GM21576 (cell line): ENCODE results near the gene AADAT.
"Not testable (repeated sequence)": the region's sequence is repeated elsewhere in the genome, so short reads cannot be mapped to it uniquely, and the experiment has no call there.

Experiments used
- ATAC-seq: cut with Tn5 transposase; IDR thresholded peaks from one replicate; pipeline ENCODE4 v1.9.1; 2021; ENCODE audit warnings: mild to moderate bottlenecking, moderate library complexity; ENCODE audit not compliant: unreplicated experiment

AADAT gene

GRCh38 chr4:170089668-170090351, at the start of gene AADAT:
Gene AADAT, minus strand, starts transcription at chr4:170089956. Its CDS starts 266 bp downstream, at chr4:170089690.
- ATAC-seq, result peak; percentile 71

- peak; percentile 95 for ATAC-seq
Observed at GRCh38 chr4:170138580-170139194, 48.9 kb upstream of the AADAT start.

- no peak for ATAC-seq
Observed at GRCh38 chr4:170137927-170138326, 48.2 kb upstream of the AADAT start.

- no peak for ATAC-seq
Observed at GRCh38 chr4:170137466-170137865, 47.7 kb upstream of the AADAT start.

GRCh38 chr4:170134821-170135220, 45.1 kb upstream of the AADAT start:
- ATAC-seq, result no peak

DNA sequence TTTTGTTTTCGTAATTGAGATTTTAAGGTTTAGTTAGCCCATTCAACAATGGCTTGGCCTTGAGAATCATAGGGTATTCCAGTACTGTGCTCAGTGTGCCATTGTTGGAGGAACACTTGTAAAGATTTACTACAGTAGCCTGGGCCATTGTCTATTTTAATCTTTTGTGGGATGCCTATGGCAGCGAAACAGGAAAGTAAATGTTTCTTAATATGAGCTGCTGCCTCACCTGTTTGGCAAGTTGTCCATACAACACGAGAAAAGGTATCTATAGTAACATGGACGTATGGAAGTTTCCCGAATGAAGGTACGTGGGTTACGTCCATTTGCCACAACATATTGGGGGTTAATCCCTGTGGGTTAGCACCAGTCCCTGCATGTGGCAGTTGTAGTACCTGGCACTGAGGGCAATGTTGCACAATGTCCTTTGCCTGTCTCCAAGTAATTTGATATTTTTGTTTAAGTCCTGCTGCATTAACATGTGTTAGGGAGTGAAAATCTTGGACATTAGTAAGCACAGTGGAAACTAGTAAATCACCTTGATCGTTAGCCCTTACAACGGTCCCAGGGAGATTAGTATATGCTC, 38.6 kb upstream of the AADAT start:
- no peak for ATAC-seq

- ATAC-seq, result no peak
Observed at GRCh38 chr4:170127758-170128157, 38.0 kb upstream of the AADAT start.

- ATAC-seq, result no peak
Observed at GRCh38 chr4:170124406-170124805, 34.6 kb upstream of the AADAT start.

DNA sequence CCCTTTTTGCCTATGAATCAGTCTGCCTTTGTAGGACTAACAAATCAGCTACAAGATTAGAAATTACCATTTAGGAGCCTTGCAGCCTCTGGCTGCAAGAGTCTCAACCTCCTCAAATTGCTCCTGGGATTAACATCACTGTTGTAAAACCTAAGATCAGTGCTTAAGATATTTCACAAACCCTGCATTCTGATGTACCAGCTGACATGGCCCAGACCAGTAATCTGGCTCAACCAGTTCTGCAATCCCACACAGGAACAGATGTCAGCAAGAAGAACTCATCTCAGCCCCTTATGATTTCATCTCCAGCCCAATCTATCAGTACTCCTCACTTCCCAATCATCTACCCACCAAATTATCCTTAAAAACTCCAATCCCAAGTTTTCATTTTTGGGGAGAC, 32.5 kb upstream of the AADAT start:
- no peak for ATAC-seq

- no peak for ATAC-seq
Observed at GRCh38 chr4:170114636-170115035, 24.9 kb upstream of the AADAT start.

DNA sequence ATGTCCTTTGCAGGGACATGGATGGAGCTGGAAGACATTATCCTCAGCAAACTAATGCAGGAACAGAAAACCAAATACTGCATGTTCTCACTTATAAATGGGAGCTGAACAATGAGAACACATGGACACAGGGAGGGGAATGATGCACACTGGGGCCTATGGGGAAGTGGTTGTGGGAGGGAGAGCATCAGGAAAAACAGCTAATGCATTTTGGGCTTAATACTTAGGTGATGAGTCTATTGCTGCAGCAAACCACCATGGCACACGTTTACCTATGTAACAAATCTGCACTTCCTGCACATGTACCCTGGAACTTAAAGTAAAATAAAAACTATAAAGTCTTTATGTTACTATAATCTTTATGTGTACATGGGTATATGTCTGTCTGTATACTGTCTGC, 24.4 kb upstream of the AADAT start:
- ATAC-seq, result not testable (repeated sequence)

DNA sequence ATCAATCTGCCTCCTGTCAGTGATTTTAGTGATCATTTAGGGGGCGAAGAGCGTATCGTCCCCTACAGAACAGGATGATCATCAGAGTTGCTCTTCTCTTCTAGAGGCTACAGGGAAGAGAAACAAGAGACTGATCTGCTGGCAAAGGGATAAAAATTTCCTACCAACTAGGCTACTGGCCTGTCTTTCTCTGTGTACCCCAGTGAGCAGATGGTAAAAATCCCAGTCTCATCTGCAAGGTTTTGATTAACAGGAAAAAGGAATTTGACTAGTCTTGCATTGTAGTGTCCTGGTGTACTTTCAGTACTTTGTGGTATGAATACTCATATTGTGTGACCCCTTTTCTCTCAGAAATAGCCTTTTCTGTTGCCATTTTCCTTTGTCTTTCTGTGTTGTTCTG, 21.8 kb upstream of the AADAT start:
- ATAC-seq, result no peak

GRCh38 chr4:170111085-170111484, 21.3 kb upstream of the AADAT start:
- ATAC-seq, result no peak

- ATAC-seq, result no peak
Observed at GRCh38 chr4:170110285-170110672, 20.5 kb upstream of the AADAT start.

DNA sequence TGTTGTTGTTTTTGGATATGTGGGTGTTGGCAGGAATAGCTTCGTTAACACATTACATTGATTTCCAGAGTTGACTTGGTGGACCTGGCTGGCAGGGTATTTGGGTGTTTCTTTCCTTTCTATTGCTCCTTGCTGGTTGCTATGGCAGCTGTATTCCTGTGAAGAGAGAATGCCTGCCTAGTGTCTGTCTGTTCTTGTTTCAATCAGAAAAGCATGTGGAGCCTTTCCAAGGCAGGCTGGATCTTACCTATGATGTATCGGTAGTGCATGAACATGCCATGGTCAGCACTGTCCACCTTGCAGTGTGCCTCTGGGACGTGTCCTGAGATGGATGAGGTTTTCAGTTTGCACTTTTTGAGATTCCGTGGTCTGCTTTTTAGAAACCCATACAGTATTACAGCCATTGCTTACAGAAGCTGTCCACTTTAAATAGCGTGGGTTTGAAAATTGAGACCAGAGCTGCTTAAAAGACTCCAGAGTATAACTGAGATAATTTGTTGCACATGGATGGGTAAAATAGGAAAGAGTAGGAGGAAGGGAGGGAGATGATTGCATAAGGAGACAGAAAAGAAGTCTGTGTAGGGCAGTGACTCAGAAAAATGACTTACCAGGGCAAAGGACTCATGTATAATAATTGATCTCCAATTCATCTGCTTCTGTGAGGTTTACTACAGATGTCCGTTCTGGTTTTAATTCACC, 20.0 kb upstream of the AADAT start:
- ATAC-seq, result no peak

GRCh38 chr4:170106900-170107299, 17.1 kb upstream of the AADAT start:
- no peak for ATAC-seq

DNA sequence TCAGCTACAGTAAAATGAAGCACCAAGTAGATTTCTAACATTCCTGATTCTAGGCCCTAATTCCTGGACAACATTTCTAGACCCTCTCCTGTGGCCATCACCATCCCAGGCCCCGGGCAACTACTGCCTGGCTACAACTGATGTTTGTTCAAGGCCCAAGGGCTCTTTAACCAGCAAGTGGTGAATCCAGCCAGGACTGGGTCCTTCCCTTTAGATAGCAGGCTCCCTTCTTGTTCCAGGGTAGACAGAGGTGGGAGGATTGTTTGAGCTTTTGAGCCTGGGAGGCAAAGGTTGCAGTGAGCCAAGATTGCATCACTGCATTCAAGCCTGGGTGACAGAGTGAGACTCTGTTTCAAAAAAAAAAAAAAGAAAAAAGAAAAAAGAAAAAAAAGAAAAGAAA, 12.7 kb upstream of the AADAT start:
- no peak for ATAC-seq

DNA sequence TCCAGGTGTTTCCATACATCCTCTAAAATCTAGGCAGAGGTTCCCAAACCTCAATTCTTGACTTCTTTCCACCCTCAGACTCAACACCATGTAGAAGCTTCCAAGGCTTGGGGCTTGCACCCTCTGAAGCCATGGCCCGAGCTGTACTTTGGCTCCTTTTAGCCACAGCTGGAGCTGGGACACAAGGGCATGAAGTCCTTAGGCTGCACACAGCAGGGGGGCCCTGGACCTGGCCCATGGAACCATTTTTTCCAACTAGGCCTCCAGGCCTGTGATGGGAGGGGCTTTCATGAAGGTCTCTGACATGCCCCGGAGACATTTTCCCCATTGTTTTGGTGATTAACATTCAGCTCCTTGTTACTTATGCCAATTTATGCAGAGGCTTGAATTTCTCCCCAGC, 8.4 kb upstream of the AADAT start:
- not testable (repeated sequence) for ATAC-seq

DNA sequence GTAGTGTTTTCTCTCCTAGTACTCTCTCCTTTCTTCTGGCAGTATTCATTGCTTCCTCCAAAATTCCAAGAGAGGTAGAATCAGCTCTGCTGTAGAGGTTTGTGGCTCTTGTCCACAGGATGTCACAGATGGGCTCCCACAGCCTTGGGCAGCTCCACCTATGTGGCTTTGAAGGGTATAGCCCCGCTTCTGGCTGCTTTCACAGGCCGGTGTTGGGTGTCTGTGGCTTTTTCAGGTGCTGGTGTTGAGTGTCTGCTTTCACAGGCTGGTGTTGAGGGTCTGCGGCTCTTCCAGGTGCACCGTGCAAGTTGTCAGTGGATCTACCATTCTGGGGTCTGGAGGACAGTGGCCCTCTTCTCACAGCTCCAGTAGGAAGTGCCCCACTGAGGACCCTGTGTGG, 7.9 kb upstream of the AADAT start:
- ATAC-seq, result no peak

GRCh38 chr4:170093973-170094535, 4.3 kb upstream of the AADAT start:
- ATAC-seq, result no peak

- no peak for ATAC-seq
Observed at GRCh38 chr4:170091069-170091696, 1.4 kb upstream of the AADAT start.
